Neural cell (in vitro differentiated cells): Measurements from ENCODE around the gene ME3. TPM values are rescaled to one million over a fixed set of nuclear protein-coding genes. Genes with fewer than 3 reads are reported as not detected.
"Not testable (repeated sequence)": the region's sequence is repeated elsewhere in the genome, so short reads cannot be mapped to it uniquely, and the experiment has no call there.

ENCODE experiments used
- H2AFZ ChIP-seq: fragments of 200-600, 300-800 bp; sonication (generic), shearing (Covaris generic); 2 replicates; pipeline ENCODE4 v1.6.0; 2014; ENCODE audit warnings: low read depth, mild to moderate bottlenecking, antibody characterized with exemption, low read length, moderate library complexity
- H3F3A ChIP-seq: fragments of 200-600 bp; shearing (Covaris generic); 2 replicates; pipeline ENCODE4 v1.6.1; 2016; ENCODE audit warnings: mild to moderate bottlenecking, moderate library complexity, mixed read lengths, antibody characterized with exemption, low read length; ENCODE audit not compliant: insufficient read depth, poor library complexity, severe bottlenecking
- H3K27ac ChIP-seq: fragments of 200-600, 300-800 bp; sonication (generic), shearing (Covaris generic); 2 replicates; pipeline ENCODE4 v1.5.1; 2014; ENCODE audit warnings: mild to moderate bottlenecking, low read length, moderate library complexity
- H3K27me3 ChIP-seq: fragments of 300-800, 200-600 bp; sonication (generic), shearing (Covaris generic); 2 replicates; pipeline ENCODE4 v1.6.0; 2014; ENCODE audit warnings: mild to moderate bottlenecking, low read depth, low read length, moderate library complexity; ENCODE audit not compliant: insufficient read depth
- H3K36me3 ChIP-seq: fragments of 300-800, 200-600 bp; sonication (generic), shearing (Covaris generic); 2 replicates; pipeline ENCODE4 v1.5.1; 2014; ENCODE audit warnings: mild to moderate bottlenecking, antibody characterized with exemption, low read length, moderate library complexity; ENCODE audit not compliant: insufficient read depth
- H3K4me2 ChIP-seq: fragments of 300-800, 200-600 bp; sonication (generic), shearing (Covaris generic); 2 replicates; pipeline ENCODE4 v1.6.0; 2014; ENCODE audit warnings: mild to moderate bottlenecking, low read length
- H3K4me3 ChIP-seq: fragments of 300-800, 200-600 bp; sonication (generic), shearing (Covaris generic); 2 replicates; pipeline ENCODE4 v1.5.1; 2014; ENCODE audit warnings: mild to moderate bottlenecking, low read length, moderate library complexity
- H3K79me2 ChIP-seq: fragments of 200-600 bp; shearing (Covaris generic); replicated peaks from 2 replicates; pipeline ENCODE4 v1.6.0; 2014; ENCODE audit warnings: mild to moderate bottlenecking, low read length, moderate library complexity; ENCODE audit not compliant: insufficient read depth
- H3K9ac ChIP-seq: fragments of 300-800, 200-600 bp; sonication (generic), shearing (Covaris generic); 2 replicates; pipeline ENCODE4 v1.6.1; 2016; ENCODE audit warnings: mild to moderate bottlenecking, low read length, mixed read lengths
- H3K9me2 ChIP-seq: fragments of 200-600 bp; shearing (Covaris generic); 2 replicates; pipeline ENCODE4 v1.6.1; 2016; ENCODE audit warnings: mild to moderate bottlenecking, low read length, mixed read lengths; ENCODE audit not compliant: insufficient read depth
- H3K9me3 ChIP-seq: fragments of 200-600, 300-800 bp; sonication (generic), shearing (Covaris generic); 2 replicates; pipeline ENCODE4 v1.6.1; 2016; ENCODE audit warnings: mild to moderate bottlenecking, mixed run types, low read length, moderate library complexity, mixed read lengths
- H4K20me1 ChIP-seq: fragments of 200-600 bp; shearing (Covaris generic); 2 replicates; pipeline ENCODE4 v1.6.1; 2016; ENCODE audit warnings: mild to moderate bottlenecking, mixed run types; ENCODE audit not compliant: insufficient read depth
- EP300 ChIP-seq: fragments of 450-650 bp; conservative IDR thresholded peaks from 2 replicates; pipeline ENCODE4 v1.6.1; 2014; ENCODE audit warnings: antibody characterized with exemption, mild to moderate bottlenecking, moderate library complexity; ENCODE audit not compliant: poor library complexity, severe bottlenecking
- EZH2 ChIP-seq: fragments of 200-600, 300-800 bp; shearing (Covaris generic), sonication (generic); IDR thresholded peaks from 2 replicates; pipeline ENCODE4 v1.6.1; 2014; ENCODE audit warnings: antibody characterized with exemption, low read length, borderline replicate concordance, mild to moderate bottlenecking; ENCODE audit not compliant: insufficient read depth, poor library complexity, severe bottlenecking
- MXI1 ChIP-seq: fragments of 450-650 bp; conservative IDR thresholded peaks from 2 replicates; pipeline ENCODE4 v1.6.1; 2014; ENCODE audit warnings: antibody characterized with exemption, mild to moderate bottlenecking; ENCODE audit not compliant: poor library complexity, severe bottlenecking
- POLR2AphosphoS5 ChIP-seq: IDR thresholded peaks from 2 replicates; pipeline ENCODE4 v1.6.1; 2012
- RAD21 ChIP-seq: fragments of 450-650 bp; conservative IDR thresholded peaks from 2 replicates; pipeline ENCODE4 v1.6.1; 2014; ENCODE audit warnings: antibody characterized with exemption, mild to moderate bottlenecking, moderate library complexity
- TAF1 ChIP-seq: IDR thresholded peaks from 2 replicates; pipeline ENCODE4 v1.6.1; 2012; ENCODE audit warnings: low read depth
- polyA plus RNA-seq: library from polyadenylated mRNA; depleted of rRNA; stranded (reverse); fragments of >200 nt; gene quantifications from 2 replicates; pipeline ENCODE4 v1.2.3, GENCODE V29; 2014
- TF ChIP-seq, protein P1 (sequence below): fragments of 450-650 bp; IDR thresholded peaks from 2 replicates; pipeline ENCODE4 v1.5.1; 2014; ENCODE audit warnings: antibody characterized with exemption, mild to moderate bottlenecking, moderate library complexity; ENCODE audit not compliant: poor library complexity, severe bottlenecking

The ME3 gene
- polyA plus RNA-seq, 1 donor from 2014 or later, result 2.1 TPM

DNA sequence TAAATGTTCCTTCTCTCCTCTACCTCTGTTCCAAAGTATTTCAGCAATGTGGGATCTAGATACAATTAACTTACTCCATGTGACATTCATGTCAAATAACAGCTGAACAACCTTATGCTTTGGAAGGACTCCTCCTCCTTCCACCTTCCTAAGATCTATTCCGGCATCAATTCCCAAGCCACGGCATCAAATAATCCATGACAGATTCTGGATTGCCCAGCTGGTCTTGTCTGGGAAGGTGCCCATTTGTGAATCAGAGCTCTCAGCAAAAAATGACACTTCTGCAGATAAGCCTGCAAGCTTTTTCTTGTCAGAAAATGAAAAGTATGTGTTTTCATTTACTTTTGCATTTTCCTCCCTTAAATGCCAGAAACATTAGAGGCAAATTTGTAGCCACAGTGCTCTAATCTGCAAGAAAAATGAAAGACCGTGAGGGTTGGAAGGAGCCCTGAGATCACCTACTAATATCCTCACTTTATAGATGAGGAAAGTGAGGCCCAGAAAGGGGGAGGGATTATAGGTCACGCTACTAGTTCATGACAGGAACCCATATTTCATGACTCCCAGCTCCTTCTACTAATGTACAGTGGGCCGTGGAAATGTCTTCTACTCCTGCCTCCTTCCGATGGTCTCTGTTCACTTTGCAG is 124.0 kb downstream of the ME3 start:
- H3K4me2 ChIP-seq, result no peak overlapping the region

DNA sequence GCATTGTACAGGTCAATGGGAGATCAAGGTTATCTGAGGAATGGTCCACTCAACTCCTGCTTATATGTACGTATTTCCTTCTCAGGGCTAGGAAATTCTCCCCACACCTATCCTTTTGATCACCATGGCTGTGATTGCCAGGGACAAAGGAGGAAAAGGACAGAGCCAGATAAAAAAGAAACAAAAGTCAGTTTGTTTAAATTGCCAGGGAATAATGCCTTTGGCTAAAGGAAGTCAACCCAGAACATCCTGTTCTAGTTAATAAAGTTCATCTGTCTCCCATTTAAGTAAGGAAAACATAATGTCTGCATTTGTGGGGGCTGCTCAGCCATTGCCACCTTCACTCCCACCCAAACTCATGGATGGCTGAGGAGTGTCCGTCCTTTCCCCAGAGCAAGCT is 124.7 kb downstream of the ME3 start:
- H3K4me2 ChIP-seq, result no peak overlapping the region
- no peaks in the 10 kb centered on the region for H3F3A ChIP-seq
- H3K27me3 ChIP-seq, result no peaks in the 10 kb centered on the region
- TF ChIP-seq, protein P1, sequence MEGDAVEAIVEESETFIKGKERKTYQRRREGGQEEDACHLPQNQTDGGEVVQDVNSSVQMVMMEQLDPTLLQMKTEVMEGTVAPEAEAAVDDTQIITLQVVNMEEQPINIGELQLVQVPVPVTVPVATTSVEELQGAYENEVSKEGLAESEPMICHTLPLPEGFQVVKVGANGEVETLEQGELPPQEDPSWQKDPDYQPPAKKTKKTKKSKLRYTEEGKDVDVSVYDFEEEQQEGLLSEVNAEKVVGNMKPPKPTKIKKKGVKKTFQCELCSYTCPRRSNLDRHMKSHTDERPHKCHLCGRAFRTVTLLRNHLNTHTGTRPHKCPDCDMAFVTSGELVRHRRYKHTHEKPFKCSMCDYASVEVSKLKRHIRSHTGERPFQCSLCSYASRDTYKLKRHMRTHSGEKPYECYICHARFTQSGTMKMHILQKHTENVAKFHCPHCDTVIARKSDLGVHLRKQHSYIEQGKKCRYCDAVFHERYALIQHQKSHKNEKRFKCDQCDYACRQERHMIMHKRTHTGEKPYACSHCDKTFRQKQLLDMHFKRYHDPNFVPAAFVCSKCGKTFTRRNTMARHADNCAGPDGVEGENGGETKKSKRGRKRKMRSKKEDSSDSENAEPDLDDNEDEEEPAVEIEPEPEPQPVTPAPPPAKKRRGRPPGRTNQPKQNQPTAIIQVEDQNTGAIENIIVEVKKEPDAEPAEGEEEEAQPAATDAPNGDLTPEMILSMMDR, result no peak
- no peak for TF ChIP-seq EZH2
- no peak for TF ChIP-seq POLR2AphosphoS5
- H3K9me2 ChIP-seq, result no peaks in the 10 kb centered on the region
- no peak overlapping the region for H3K9ac ChIP-seq
- no peak overlapping the region for H3K27ac ChIP-seq
- H3K4me3 ChIP-seq, result no peak overlapping the region
- H3K9me3 ChIP-seq, result no peaks in the 10 kb centered on the region
- H2AFZ ChIP-seq, result no peak overlapping the region
- no peaks in the 10 kb centered on the region for H3K36me3 ChIP-seq
- no peaks in the 10 kb centered on the region for H4K20me1 ChIP-seq
- no peaks in the 10 kb centered on the region for H3K79me2 ChIP-seq

More for the DNA sequence above, 124.0 kb downstream of the ME3 start:
- H3K4me3 ChIP-seq, result no peak overlapping the region
- H3K9ac ChIP-seq, result no peak overlapping the region
- H3K9me3 ChIP-seq, result no peaks in the 10 kb centered on the region
- H2AFZ ChIP-seq, result no peak overlapping the region
- no peak for TF ChIP-seq RAD21
- H3F3A ChIP-seq, result no peaks in the 10 kb centered on the region
- H3K36me3 ChIP-seq, result no peaks in the 10 kb centered on the region
- no peaks in the 10 kb centered on the region for H3K9me2 ChIP-seq
- no peaks in the 10 kb centered on the region for H3K27me3 ChIP-seq
- no peaks in the 10 kb centered on the region for H3K79me2 ChIP-seq
- H3K27ac ChIP-seq, result no peak overlapping the region
- no peaks in the 10 kb centered on the region for H4K20me1 ChIP-seq

DNA sequence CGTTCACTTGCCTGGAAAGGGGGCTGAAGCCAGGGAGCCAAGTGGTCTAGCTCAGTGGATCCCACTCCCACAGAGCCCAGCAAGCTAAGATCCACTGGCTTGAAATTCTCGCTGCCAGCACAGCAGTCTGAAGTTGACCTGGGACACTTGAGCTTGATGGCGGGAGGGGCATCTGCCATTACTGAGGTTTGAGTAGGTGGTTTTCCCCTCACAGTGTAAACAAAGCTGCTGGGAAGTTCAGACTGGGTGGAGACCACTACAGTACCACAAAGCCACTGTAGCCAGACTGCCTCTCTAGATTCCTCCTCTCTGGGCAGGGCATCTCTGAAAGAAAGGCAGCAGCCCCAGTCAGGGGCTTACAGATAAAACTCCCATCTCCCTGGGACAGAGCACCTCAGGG is 131.1 kb downstream of the ME3 start:
- not testable (repeated sequence) for H3F3A ChIP-seq, H3K4me3 ChIP-seq, H3K4me2 ChIP-seq, H3K36me3 ChIP-seq, H3K27me3 ChIP-seq, H3K27ac ChIP-seq, H3K9ac ChIP-seq, H3K9me3 ChIP-seq, H2AFZ ChIP-seq, H3K9me2 ChIP-seq, H4K20me1 ChIP-seq, H3K79me2 ChIP-seq

DNA sequence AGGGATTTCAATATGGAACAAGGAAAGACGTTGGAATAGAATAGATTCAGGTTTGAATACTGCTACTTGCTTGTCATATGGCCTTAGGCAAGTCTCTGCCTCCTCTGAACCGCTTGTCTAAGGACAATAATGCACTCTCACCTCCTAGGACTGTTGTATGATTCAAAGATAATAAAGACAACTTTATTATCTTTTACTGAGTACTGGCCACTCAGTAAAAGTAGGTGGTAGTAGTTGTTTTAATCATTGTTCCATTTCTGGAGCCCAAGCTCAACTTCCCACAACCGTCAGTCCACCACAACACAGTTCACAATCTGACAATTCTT is 134.2 kb downstream of the ME3 start:
- Histone ChIP-seq H3K9me3 (peaks cover 2% of the 10 kb centered on the region), H3F3A (no peaks in the 10 kb centered on the region), H3K36me3 (no peaks in the 10 kb centered on the region), H3K27me3 (no peaks in the 10 kb centered on the region), H3K4me3 (no peak overlapping the region), H4K20me1 (no peaks in the 10 kb centered on the region), H3K79me2 (no peaks in the 10 kb centered on the region), H3K4me2 (no peak overlapping the region), H3K9me2 (no peaks in the 10 kb centered on the region), H3K9ac (no peak overlapping the region), H2AFZ (no peak overlapping the region), H3K27ac (no peak overlapping the region)
- TF ChIP-seq RAD21, result no peak
- no peak for TF ChIP-seq TAF1
- TF ChIP-seq EP300, result no peak
- TF ChIP-seq POLR2AphosphoS5, result no peak
- TF ChIP-seq MXI1, result no peak
- TF ChIP-seq, protein P1, result no peak
